ENCODE results near the gene MYPN.

DNA sequence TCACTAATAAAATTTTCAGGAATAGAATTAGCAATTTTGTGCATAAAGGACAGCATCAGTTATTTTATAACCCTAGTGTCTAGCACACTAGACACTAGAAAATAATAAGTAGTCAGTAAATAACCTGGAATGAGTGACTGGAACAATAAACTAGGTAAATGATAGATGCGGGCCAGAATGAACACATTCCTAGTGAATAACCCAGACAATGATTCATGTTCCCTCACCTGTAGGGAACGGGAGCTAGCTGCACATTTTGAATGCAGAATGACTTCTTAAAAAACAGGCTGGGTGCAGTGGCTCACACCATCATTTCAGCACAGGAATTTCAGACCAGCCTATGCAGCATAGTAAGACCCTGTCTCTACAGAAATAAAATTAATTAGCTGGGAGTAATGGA lies 125.8 kb downstream of the MYPN start:
- no peak for TF ChIP-seq POLR2AphosphoS5 (IDR thresholded peaks at IDR 0.05)
- TF ChIP-seq POLR2A (IDR thresholded peaks at IDR 0.05): no peak
- TF ChIP-seq, protein P1, sequence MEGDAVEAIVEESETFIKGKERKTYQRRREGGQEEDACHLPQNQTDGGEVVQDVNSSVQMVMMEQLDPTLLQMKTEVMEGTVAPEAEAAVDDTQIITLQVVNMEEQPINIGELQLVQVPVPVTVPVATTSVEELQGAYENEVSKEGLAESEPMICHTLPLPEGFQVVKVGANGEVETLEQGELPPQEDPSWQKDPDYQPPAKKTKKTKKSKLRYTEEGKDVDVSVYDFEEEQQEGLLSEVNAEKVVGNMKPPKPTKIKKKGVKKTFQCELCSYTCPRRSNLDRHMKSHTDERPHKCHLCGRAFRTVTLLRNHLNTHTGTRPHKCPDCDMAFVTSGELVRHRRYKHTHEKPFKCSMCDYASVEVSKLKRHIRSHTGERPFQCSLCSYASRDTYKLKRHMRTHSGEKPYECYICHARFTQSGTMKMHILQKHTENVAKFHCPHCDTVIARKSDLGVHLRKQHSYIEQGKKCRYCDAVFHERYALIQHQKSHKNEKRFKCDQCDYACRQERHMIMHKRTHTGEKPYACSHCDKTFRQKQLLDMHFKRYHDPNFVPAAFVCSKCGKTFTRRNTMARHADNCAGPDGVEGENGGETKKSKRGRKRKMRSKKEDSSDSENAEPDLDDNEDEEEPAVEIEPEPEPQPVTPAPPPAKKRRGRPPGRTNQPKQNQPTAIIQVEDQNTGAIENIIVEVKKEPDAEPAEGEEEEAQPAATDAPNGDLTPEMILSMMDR (IDR thresholded peaks at IDR 0.05): no peak
